Upper lobe of left lung (tissue), 4 donors: ENCODE data around the gene GLIS1.

Experiments used
- EP300 ChIP-seq, 4 donors: sonication (generic); formaldehyde crosslinking; IDR thresholded peaks; one replicate each; pipeline ENCODE4 v1.5.1; 2017; ENCODE audit warnings: antibody characterized with exemption in 4 of 4, control low read depth in 2 of 4
- POLR2A ChIP-seq, 4 donors: fragments of 450-650 bp; IDR thresholded peaks; one replicate each; pipeline ENCODE4 v1.5.1; 2016 to 2017; ENCODE audit warnings: antibody characterized with exemption in 4 of 4, mild to moderate bottlenecking in 2 of 4
- POLR2AphosphoS5 ChIP-seq, 2 donors: sonication (generic); formaldehyde crosslinking; IDR thresholded peaks; one replicate each; pipeline ENCODE4 v1.5.1; 2017; ENCODE audit warnings: antibody characterized with exemption in 2 of 2
- TF ChIP-seq, protein P1 (sequence below), 6 experiments: fragments of 450-650 bp in 4 of 6; fragments of 200-600 bp in 2 of 6; sonication (generic) in 2 of 6; IDR thresholded peaks; one replicate each; pipeline ENCODE4 v1.5.1; 2016 to 2019; ENCODE audit warnings: antibody characterized with exemption in 6 of 6

DNA sequence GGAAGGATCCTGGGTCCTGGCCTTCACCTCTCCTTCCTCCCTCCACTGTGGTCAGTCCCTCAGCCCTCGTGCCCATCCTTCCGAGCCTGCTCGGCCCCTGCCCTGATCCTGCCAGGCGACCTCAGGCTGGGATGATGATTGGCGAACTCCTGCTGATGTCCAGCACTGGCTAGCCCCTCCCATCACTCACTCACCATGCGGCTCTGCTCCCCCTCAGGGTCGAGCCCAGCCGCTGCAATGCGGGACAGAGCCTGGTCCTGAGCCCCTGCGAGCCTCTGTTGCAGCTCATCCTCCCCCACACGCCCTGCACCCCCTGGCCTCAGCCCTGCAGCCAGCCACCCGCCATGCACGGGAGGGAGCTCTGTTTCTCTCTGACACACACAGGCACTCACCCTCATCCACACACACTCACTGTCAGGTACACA, 179.6 kb downstream of the GLIS1 start:
- no peak for TF ChIP-seq POLR2AphosphoS5 (IDR thresholded peaks at IDR 0.05)
- TF ChIP-seq, protein P1, sequence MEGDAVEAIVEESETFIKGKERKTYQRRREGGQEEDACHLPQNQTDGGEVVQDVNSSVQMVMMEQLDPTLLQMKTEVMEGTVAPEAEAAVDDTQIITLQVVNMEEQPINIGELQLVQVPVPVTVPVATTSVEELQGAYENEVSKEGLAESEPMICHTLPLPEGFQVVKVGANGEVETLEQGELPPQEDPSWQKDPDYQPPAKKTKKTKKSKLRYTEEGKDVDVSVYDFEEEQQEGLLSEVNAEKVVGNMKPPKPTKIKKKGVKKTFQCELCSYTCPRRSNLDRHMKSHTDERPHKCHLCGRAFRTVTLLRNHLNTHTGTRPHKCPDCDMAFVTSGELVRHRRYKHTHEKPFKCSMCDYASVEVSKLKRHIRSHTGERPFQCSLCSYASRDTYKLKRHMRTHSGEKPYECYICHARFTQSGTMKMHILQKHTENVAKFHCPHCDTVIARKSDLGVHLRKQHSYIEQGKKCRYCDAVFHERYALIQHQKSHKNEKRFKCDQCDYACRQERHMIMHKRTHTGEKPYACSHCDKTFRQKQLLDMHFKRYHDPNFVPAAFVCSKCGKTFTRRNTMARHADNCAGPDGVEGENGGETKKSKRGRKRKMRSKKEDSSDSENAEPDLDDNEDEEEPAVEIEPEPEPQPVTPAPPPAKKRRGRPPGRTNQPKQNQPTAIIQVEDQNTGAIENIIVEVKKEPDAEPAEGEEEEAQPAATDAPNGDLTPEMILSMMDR (IDR thresholded peaks at IDR 0.05): no peak
- no peak for TF ChIP-seq EP300 (IDR thresholded peaks at IDR 0.05)
- TF ChIP-seq POLR2A (IDR thresholded peaks at IDR 0.05): no peak
